GM12878 (cell line): ENCODE measurements around the gene POLR2L. TPM values are rescaled to one million over a fixed set of nuclear protein-coding genes. Genes with fewer than 3 reads are reported as not detected.
A peak's percentile ranks its signal among the peaks of the same experiment; 100 is the strongest.

Experiments
- ATAC-seq: fragments of 200-7000 bp; cut with Tn5 transposase; 3 replicates; pipeline ENCODE4 v1.9.1; 2020; ENCODE audit warnings: mild to moderate bottlenecking, moderate library complexity
- BruUV-seq: library from RNA; stranded (reverse); fragments of 400-500 nt; replicated peaks from 2 replicates; lab custom pipeline; 2021; lab: Mats Ljungman, UMichigan
- CTCF ChIA-PET: fragments of 300-600 bp; sonication (Branson Sonifier 250); formaldehyde crosslinking; extraction: SDS; loops from one replicate; lab custom pipeline; 2021; ENCODE audit warnings: inconsistent platforms; lab: Yijun Ruan, JAX
- POLR2A ChIA-PET: fragments of 350-600 bp; formaldehyde crosslinking; extraction: SDS; loops from one replicate; lab custom pipeline; 2021; ENCODE audit warnings: inconsistent platforms; lab: Charles Lee
- RAD21 ChIA-PET: fragments of 300-600 bp; sonication (Branson Sonifier 250); formaldehyde crosslinking; loops from one replicate; lab custom pipeline; 2023; ENCODE audit warnings: antibody characterized with exemption; ENCODE audit not compliant: unreplicated experiment; lab: Charles Lee
- SMC1A ChIA-PET: fragments of 300-600 bp; sonication (Branson Sonifier 250); formaldehyde crosslinking; loops from one replicate; lab custom pipeline; 2023; ENCODE audit not compliant: unreplicated experiment, uncharacterized antibody; lab: Charles Lee
- DNase-seq: peaks from one replicate; pipeline ENCODE4 v3.0.0-alpha.2; 2011; ENCODE audit warnings: low read depth, low spot score
- FAIRE-seq: peaks from 3 replicates; lab custom pipeline; 2011; peaks lifted over from hg19 to GRCh38; lab: Jason Lieb, UNC
- H2AFZ ChIP-seq: 2 replicates; pipeline ENCODE4 v1.6.0; 2011; ENCODE audit warnings: low read depth, low read length, control low read depth; ENCODE audit not compliant: control insufficient read depth
- H3K27ac ChIP-seq: 2 replicates; pipeline ENCODE4 v1.5.1; 2011; ENCODE audit warnings: control low read depth; ENCODE audit not compliant: control insufficient read depth, insufficient read depth
- H3K27me3 ChIP-seq, 2 experiments: replicated peaks in 1 of 2; 2 replicates each; pipeline versions ENCODE4 v1.6.0 to v1.6.1; 2011; ENCODE audit warnings: low read length in 1 of 2; ENCODE audit not compliant: control insufficient read depth in 2 of 2, insufficient read depth in 2 of 2
- H3K36me3 ChIP-seq, 2 experiments: 2 replicates each; pipeline ENCODE4 v1.5.1; 2011; ENCODE audit warnings: low read length in 1 of 2; ENCODE audit not compliant: control insufficient read depth in 2 of 2, insufficient read depth in 2 of 2
- H3K4me1 ChIP-seq: 2 replicates; pipeline ENCODE4 v1.6.1; 2011; ENCODE audit warnings: mild to moderate bottlenecking, low read length, moderate library complexity, mixed read lengths; ENCODE audit not compliant: control insufficient read depth, insufficient read depth
- H3K4me2 ChIP-seq: 2 replicates; pipeline ENCODE4 v1.6.0; 2011; ENCODE audit warnings: control low read depth; ENCODE audit not compliant: control insufficient read depth, insufficient read depth
- H3K4me3 ChIP-seq: fragments of 200-600 bp; sonication (generic); 2 replicates; pipeline ENCODE4 v1.5.1; 2016
- H3K79me2 ChIP-seq: 2 replicates; pipeline ENCODE4 v1.6.0; 2011; ENCODE audit warnings: low read length; ENCODE audit not compliant: control insufficient read depth, insufficient read depth
- H3K9ac ChIP-seq: 2 replicates; pipeline ENCODE4 v1.8.0; 2011; ENCODE audit warnings: low read length, control low read depth, mixed read lengths; ENCODE audit not compliant: control insufficient read depth, insufficient read depth
- H3K9me3 ChIP-seq: replicated peaks from 3 replicates; pipeline ENCODE4 v1.5.1; 2011; ENCODE audit warnings: mild to moderate bottlenecking, low read length; ENCODE audit not compliant: control insufficient read depth, insufficient read depth
- H4K20me1 ChIP-seq: 2 replicates; pipeline ENCODE4 v1.6.0; 2011; ENCODE audit not compliant: control insufficient read depth, insufficient read depth
- ATF7 ChIP-seq: fragments of 450-650 bp; IDR thresholded peaks from 2 replicates; pipeline ENCODE4 v1.6.1; 2016; ENCODE audit warnings: low read depth, mild to moderate bottlenecking
- BRCA1 ChIP-seq: IDR thresholded peaks from 2 replicates; pipeline ENCODE4 v1.6.1; 2011; ENCODE audit warnings: low read depth, low read length, improper control_type of control experiment
- CTCF ChIP-seq, 3 experiments: IDR thresholded peaks in 2 of 3; conservative IDR thresholded peaks in 1 of 3; 2 replicates each; pipeline ENCODE4 v1.5.1; 2011; ENCODE audit warnings: low read depth in 3 of 3, low read length in 3 of 3, mild to moderate bottlenecking in 3 of 3, control low read depth in 2 of 3, moderate library complexity in 2 of 3, inconsistent platforms in 1 of 3, mixed read lengths in 1 of 3; ENCODE audit not compliant: control insufficient read depth in 2 of 3, insufficient read depth in 1 of 3; ENCODE audit errors: extremely low read depth in 1 of 3
- HDAC2 ChIP-seq: fragments of 200-600 bp; sonication (generic); IDR thresholded peaks from 2 replicates; pipeline ENCODE4 v1.6.1; 2017
- JUND ChIP-seq: IDR thresholded peaks from 2 replicates; pipeline ENCODE4 v1.6.1; 2012; ENCODE audit warnings: low read depth, mild to moderate bottlenecking, low read length, improper control_type of control experiment, moderate library complexity
- KAT2A ChIP-seq: conservative IDR thresholded peaks from 2 replicates; pipeline ENCODE4 v1.6.1; 2011; ENCODE audit warnings: low read depth, low read length; ENCODE audit not compliant: control insufficient read depth
- MXI1 ChIP-seq: fragments of 150-350 bp; IDR thresholded peaks from 2 replicates; pipeline ENCODE4 v1.6.1; 2011; ENCODE audit warnings: low read depth, mild to moderate bottlenecking, inconsistent platforms, low read length, improper control_type of control experiment
- POLR2A ChIP-seq: IDR thresholded peaks from 2 replicates; pipeline ENCODE4 v1.6.1; 2011; ENCODE audit warnings: low read depth, mild to moderate bottlenecking, low read length
- SUZ12 ChIP-seq: fragments of 200-600 bp; sonication (generic); IDR thresholded peaks from one replicate; pipeline ENCODE4 v1.6.1; 2018; ENCODE audit warnings: antibody characterized with exemption, mild to moderate bottlenecking; ENCODE audit not compliant: unreplicated experiment
- TBL1XR1 ChIP-seq: IDR thresholded peaks from 2 replicates; pipeline ENCODE4 v1.6.1; 2012; ENCODE audit warnings: low read depth, low read length, improper control_type of control experiment
- WGBS: methylation state at CpG from one replicate; pipeline ENCODE4 v1.1.6; 2016; ENCODE audit warnings: low lambda C conversion rate; ENCODE audit not compliant: insufficient replicate concordance, insufficient coverage; ENCODE audit errors: missing lambda C conversion rate; 5-methylcytosine and 5-hydroxymethylcytosine counted together
- in situ Hi-C: fragments of 300-500 bp; cut with MboI; formaldehyde crosslinking; loops from 9 replicates; pipeline ENCODE4 v1.14.3; 2018; ENCODE audit warnings: mixed read lengths
- intact Hi-C: fragments of 100-400 bp; cut with micrococcal nuclease; formaldehyde crosslinking; loops from one replicate; pipeline ENCODE4 v1.14.2; 2022; ENCODE audit not compliant: unreplicated experiment
- polyA plus RNA-seq, 11 experiments: library from polyadenylated mRNA; depleted of rRNA in 4 of 11; unstranded in 6 of 11; stranded (reverse) in 5 of 11; fragments of >200 nt; fragmentation: Nextera tagmentation in 4 of 11; fragmentation: Illumina TruSeq in 1 of 11; extraction: Ambion mirVana in 4 of 11; extraction: Trizol in 1 of 11; gene quantifications; 1 replicate in 1 of 11; 2 replicates in 10 of 11; pipeline versions ENCODE4 v1.2.1 to v1.2.3, GENCODE V29; 2011 to 2016; ENCODE audit warnings: inconsistent platforms in 2 of 11, missing spikeins in 2 of 11, low read depth in 1 of 11
- total RNA-seq, 4 experiments: library from RNA; depleted of rRNA in 3 of 4; stranded (reverse); fragments of >200 nt in 3 of 4; fragmentation: Illumina TruSeq in 1 of 4; extraction: Trizol in 1 of 4; gene quantifications; 2 replicates each; pipeline versions ENCODE4 v1.2.1 to v1.2.3, GENCODE V29; 2013 to 2021

Gene POLR2L
- total and polyA plus RNA-seq, 10 of the 15 experiments (the other 5 are each of a cell fraction or from before 2014, with no cell fraction given) = 23.1 to 497 (median 125) TPM

GRCh38 chr11:826227-826621 lies 16.1 kb downstream of the POLR2L start:
- 25% methylated on average over 6 of the region's 9 CpGs for WGBS
- Histone ChIP-seq H2AFZ (no peak overlapping the region), H4K20me1 (no peaks in the 10 kb centered on the region), H3K79me2 (no peaks in the 10 kb centered on the region), H3K27ac (no peak overlapping the region), H3K9me3 (no peaks in the 10 kb centered on the region), H3K4me1 (peaks cover 33% of the 10 kb centered on the region), H3K4me2 (peak overlapping the region; percentile 100), H3K4me3 (peak overlapping the region; percentile 93), H3K27me3 (no peaks in the 10 kb centered on the region; a peak in 3 of 4 replicates), H3K9ac (no peak overlapping the region), H3K36me3 (no peaks in the 10 kb centered on the region; a peak in 2 of 4 replicates)
- FAIRE-seq (no peak), DNase-seq (no peak), ATAC-seq (peak; percentile 9)
- ChIA-PET RAD21 (no interaction called here), SMC1A (interaction anchor here (0.6 kb wide), 1 partner anchor 15 kb away, joined by 3 read pairs; no protein-coding TSS in a partner anchor), POLR2A (interaction anchor here (0.7 kb wide), 1 partner anchor 17 kb away, joined by 3 read pairs; no protein-coding TSS in a partner anchor), CTCF (no interaction called here)
- BruUV-seq = no TSS peak
- intact Hi-C loops (no loop called here), in situ Hi-C loops (no loop called here)
- no peak for TF ChIP-seq HDAC2
- TF ChIP-seq POLR2A = no peak
- no peak for TF ChIP-seq MXI1
- no peak for TF ChIP-seq BRCA1
- TF ChIP-seq SUZ12 = no peak
- TF ChIP-seq ATF7 = no peak
- TF ChIP-seq CTCF (IDR thresholded peaks at IDR 0.05 in 2 of 3, conservative IDR thresholded peaks at IDR 0.05 in 1 of 3; ENCODE audit: control insufficient read depth in 2 of 3, extremely low read depth in 1 of 3, insufficient read depth in 1 of 3, low read depth in 3 of 3, low read length in 3 of 3) = no peak
- TF ChIP-seq KAT2A = no peak
- TF ChIP-seq JUND = no peak
- no peak for TF ChIP-seq TBL1XR1
